NCI-H187 (cell line): ENCODE measurements around the gene FMR1.
A peak's percentile ranks its signal among the peaks of the same experiment; 100 is the strongest.

Experiments used
- DNase-seq, 2 experiments: peaks; one replicate each; lab custom pipeline; 2025; lab: John Stamatoyannopoulos, UW

FMR1 gene

GRCh38 chrX:147911192-147912022 lies at the start of gene FMR1:
TSS of gene FMR1 (plus strand) at chrX:147911919. CDS start at chrX:147912180, 261 bp downstream.
- peak; percentile 96 to 97 for DNase-seq

- no peak for DNase-seq
Observed at GRCh38 chrX:147875866-147876596, 35.7 kb upstream of the FMR1 start.

GRCh38 chrX:147876849-147877646 lies 34.7 kb upstream of the FMR1 start:
- DNase-seq = no peak

- DNase-seq = no peak
Observed at GRCh38 chrX:147877726-147878125, 34.0 kb upstream of the FMR1 start.

- no peak for DNase-seq
Observed at GRCh38 chrX:147884958-147885357, 26.8 kb upstream of the FMR1 start.

GRCh38 chrX:147890756-147891155 lies 21.0 kb upstream of the FMR1 start:
- DNase-seq = no peak

- DNase-seq = no peak
Observed at GRCh38 chrX:147891896-147892295, 19.8 kb upstream of the FMR1 start.

GRCh38 chrX:147893741-147894140 lies 18.0 kb upstream of the FMR1 start:
- DNase-seq = no peak

- no peak for DNase-seq
Observed at GRCh38 chrX:147894366-147894963, 17.3 kb upstream of the FMR1 start.

GRCh38 chrX:147897117-147897516 lies 14.6 kb upstream of the FMR1 start:
- DNase-seq = no peak

GRCh38 chrX:147898951-147899350 lies 12.8 kb upstream of the FMR1 start:
- DNase-seq = no peak

GRCh38 chrX:147899379-147900114 lies 12.2 kb upstream of the FMR1 start:
- DNase-seq = peak in 1 of 2 experiments; percentile 25

GRCh38 chrX:147900349-147900748 lies 11.4 kb upstream of the FMR1 start:
- DNase-seq = no peak

- no peak for DNase-seq
Observed at GRCh38 chrX:147901461-147902126, 10.1 kb upstream of the FMR1 start.

- DNase-seq = no peak
Observed at GRCh38 chrX:147902270-147902669, 9.4 kb upstream of the FMR1 start.

GRCh38 chrX:147908106-147908505 lies 3.6 kb upstream of the FMR1 start:
- DNase-seq = no peak

- no peak for DNase-seq
Observed at GRCh38 chrX:147910607-147911006, 1.1 kb upstream of the FMR1 start.

- peak; percentile 40 to 64 for DNase-seq
Observed at GRCh38 chrX:147912093-147912801, 528 bp downstream of the FMR1 start.

GRCh38 chrX:147913570-147913969 lies 1.9 kb downstream of the FMR1 start:
- DNase-seq = no peak

GRCh38 chrX:147914591-147914990 lies 2.9 kb downstream of the FMR1 start:
- DNase-seq = no peak
